K562 (cell line): ENCODE data around the gene NEK2. TPM values are rescaled to one million over a fixed set of nuclear protein-coding genes. Genes with fewer than 3 reads are reported as not detected.

Experiments
- KDM1A ChIP-seq, 2 experiments: fragments of 450-650 bp; IDR thresholded peaks; 2 replicates each; pipeline ENCODE4 v1.6.1; 2016; ENCODE audit warnings: mild to moderate bottlenecking in 2 of 2
- MGA ChIP-seq: fragments of 450-650 bp; IDR thresholded peaks from 2 replicates; pipeline ENCODE4 v1.6.1; 2016; ENCODE audit warnings: mild to moderate bottlenecking, moderate library complexity
- VEZF1 ChIP-seq: fragments of 200-800 bp; sonication (Bioruptor generic); IDR thresholded peaks from 2 replicates; pipeline ENCODE4 v1.6.1; 2017; ENCODE audit warnings: missing genetic modification characterization, missing compliant biosample characterization
- ZNF318 ChIP-seq, 2 experiments: fragments of 450-650 bp; IDR thresholded peaks; 2 replicates each; pipeline ENCODE4 v1.6.1; 2016; ENCODE audit warnings: mild to moderate bottlenecking in 2 of 2, borderline replicate concordance in 1 of 2, low read depth in 1 of 2, moderate library complexity in 1 of 2
- polyA plus RNA-seq, 8 experiments: library from polyadenylated mRNA; depleted of rRNA in 4 of 8; stranded (reverse) in 5 of 8; unstranded in 3 of 8; fragments of >200 nt; fragmentation: Nextera tagmentation in 2 of 8; fragmentation: Illumina TruSeq in 1 of 8; extraction: Ambion mirVana in 2 of 8; extraction: Trizol in 1 of 8; gene quantifications; 2 replicates each; pipeline versions ENCODE4 v1.2.1 to v1.2.3, GENCODE V29; 2011 to 2014; ENCODE audit warnings: inconsistent platforms in 1 of 8, missing spikeins in 1 of 8
- total RNA-seq, 7 experiments: library from RNA; depleted of rRNA in 6 of 7; stranded (reverse); fragments of >200 nt in 6 of 7; fragmentation: Illumina TruSeq in 2 of 7; extraction: Trizol in 2 of 7; gene quantifications; 2 replicates each; pipeline versions ENCODE4 v1.2.1 to v1.2.3, GENCODE V29; 2011 to 2021; ENCODE audit warnings: low replicate concordance in 1 of 7

NEK2 gene
- total and polyA plus RNA-seq, 9 of the 15 experiments (the other 6 are each of a cell fraction or from before 2014, with no cell fraction given) = 30.0 to 74.7 (median 66.4) TPM

GRCh38 chr1:211695135-211695816, 19.9 kb upstream of the NEK2 start (continued):
- TF ChIP-seq MGA = peak; percentile 30; the same call in 1 of the 2 replicates
- 0 out of 4 replicates have a peak, but pooled peaks of 1 of the 2 experiments have one; percentile 30 for TF ChIP-seq ZNF318 (IDR thresholded peaks at IDR 0.05; ENCODE audit: borderline replicate concordance in 1 of 2, low read depth in 1 of 2)
- TF ChIP-seq KDM1A (IDR thresholded peaks at IDR 0.05) = 0 out of 4 replicates have a peak, but pooled peaks of 1 of the 2 experiments have one; percentile 21
- TF ChIP-seq VEZF1 (CRISPR knock-in tag) = peak; percentile 73; the same call in 1 of the 2 replicates
